ENCODE results near the gene CARS1. TPM values are rescaled to one million over a fixed set of nuclear protein-coding genes. Genes with fewer than 3 reads are reported as not detected.
A peak's percentile ranks its signal among the peaks of the same experiment; 100 is the strongest.

Gene CARS1
- total and polyA plus RNA-seq, 9 of the 15 experiments (the other 6 are each of a cell fraction or from before 2014, with no cell fraction given), result 14.4 to 106 (median 73.6) TPM

DNA sequence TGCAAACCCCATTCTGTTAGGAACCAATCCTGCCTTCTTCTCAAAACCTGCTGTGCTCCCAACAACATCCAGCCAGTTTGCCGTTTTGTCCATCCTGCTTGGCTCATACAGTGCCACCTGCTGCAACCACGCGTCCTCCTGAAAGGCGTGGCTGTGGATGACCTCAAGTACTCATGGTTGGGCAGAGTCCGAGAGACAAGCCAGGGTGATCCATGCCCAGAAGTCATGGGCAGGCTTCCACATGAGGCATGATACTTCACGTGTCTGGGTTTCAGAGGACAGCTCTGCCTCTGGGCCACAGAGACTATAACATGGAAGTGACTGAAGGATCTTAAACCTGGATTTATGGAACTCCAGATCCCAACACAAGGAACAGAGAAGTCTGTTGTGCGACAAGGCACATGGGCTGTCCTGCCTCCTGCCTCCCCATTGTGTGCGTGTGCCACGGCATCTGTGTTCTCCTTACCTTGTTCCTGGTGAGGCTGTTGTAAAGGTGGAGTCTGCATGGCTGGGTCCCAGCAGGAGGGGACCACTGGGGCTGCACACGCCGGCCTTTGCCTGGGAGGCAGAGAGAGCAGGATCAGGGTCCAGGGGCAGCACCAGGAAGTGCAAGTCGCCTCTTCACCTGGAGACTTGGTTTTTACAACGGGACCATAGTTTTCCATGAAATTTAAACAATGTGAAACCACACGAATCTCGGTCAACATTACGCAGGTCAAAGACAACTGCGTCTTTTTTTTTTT is 15.4 kb downstream of the CARS1 start:
- no peak overlapping the region for H3K4me2 ChIP-seq (ENCODE audit: insufficient read depth, low read length)
- ChIA-PET CTCF (ENCODE audit: low intra/inter-chr PET ratio) (no interaction called here), POLR2A (no interaction called here)
- DNase-seq (ENCODE audit: extremely low read depth in 1 of 4, low spot score in 3 of 4), result no peak
- H2AFZ ChIP-seq (ENCODE audit: low read depth, low read length), result no peak overlapping the region
- H3K4me3 ChIP-seq, result no peak overlapping the region
- ATAC-seq, result no peak
- H3K4me1 ChIP-seq (replicated peaks in 1 of 2; ENCODE audit: control insufficient read depth in 2 of 2, insufficient read depth in 2 of 2, low read length in 2 of 2), result peaks cover 0 to 6% of the 10 kb centered on the region in 2 experiments; a peak in 2 of 5 replicates
- H3K9ac ChIP-seq (ENCODE audit: insufficient read depth in 1 of 2, low read depth in 2 of 2, low read length in 2 of 2), result 0 out of 4 replicates have a peak overlapping the region, but pooled peaks of 1 of the 2 experiments have one; percentile 31
- H3K36me3 ChIP-seq (ENCODE audit: control insufficient read depth, insufficient read depth, low read length), result peaks cover 85% of the 10 kb centered on the region
- TF ChIP-seq CREBBP (IDR thresholded peaks at IDR 0.05; ENCODE audit: low read depth, low read length) (no peak), KAT7 (CRISPR knock-in tag; IDR thresholded peaks at IDR 0.05; ENCODE audit: borderline replicate concordance) (no peak), CBFB (CRISPR knock-in tag; IDR thresholded peaks at IDR 0.05) (no peak), RBM14 (IDR thresholded peaks at IDR 0.05; ENCODE audit: borderline replicate concordance, insufficient read depth, low read depth, low read length) (no peak), RCOR1 (IDR thresholded peaks at IDR 0.05; ENCODE audit: borderline replicate concordance in 1 of 2, low read depth in 2 of 2, low read length in 2 of 2) (no peak)
- peaks cover 10% of the 10 kb centered on the region for H3K9me1 ChIP-seq (ENCODE audit: control insufficient read depth, insufficient read depth, low read length)
- H3K79me2 ChIP-seq (ENCODE audit: control insufficient read depth, insufficient read depth, low read length), result peaks cover 36% of the 10 kb centered on the region
- BruUV-seq (replicated peaks), result no TSS peak
- peaks cover 53% of the 10 kb centered on the region for H4K20me1 ChIP-seq (replicated peaks; ENCODE audit: control insufficient read depth, insufficient read depth, low read length)
- WGBS (ENCODE audit: insufficient coverage, low coverage, missing lambda C conversion rate), result 84% methylated on average over 16 of the region's 17 CpGs
- H3K27me3 ChIP-seq (ENCODE audit: control insufficient read depth in 2 of 2, insufficient read depth in 2 of 2, low read length in 2 of 2), result no peaks in the 10 kb centered on the region
- FAIRE-seq, result no peak
- H3K27ac ChIP-seq (ENCODE audit: extremely low read depth, low read depth, low read length), result no peak overlapping the region
- no peaks in the 10 kb centered on the region for H3K9me3 ChIP-seq (replicated peaks; ENCODE audit: control insufficient read depth, insufficient read depth, low read depth, low read length)
- in situ Hi-C loops (cut with MboI), result loop anchor here (5.0 kb wide), 1 partner anchor 50 kb away; no protein-coding TSS in a partner anchor
- intact Hi-C loops (cut with micrococcal nuclease), result no loop called here
